ENCODE results near the gene CDC25B.
"Not testable (repeated sequence)": the region's sequence is repeated elsewhere in the genome, so short reads cannot be mapped to it uniquely, and the experiment has no call there.

The CDC25B gene

DNA sequence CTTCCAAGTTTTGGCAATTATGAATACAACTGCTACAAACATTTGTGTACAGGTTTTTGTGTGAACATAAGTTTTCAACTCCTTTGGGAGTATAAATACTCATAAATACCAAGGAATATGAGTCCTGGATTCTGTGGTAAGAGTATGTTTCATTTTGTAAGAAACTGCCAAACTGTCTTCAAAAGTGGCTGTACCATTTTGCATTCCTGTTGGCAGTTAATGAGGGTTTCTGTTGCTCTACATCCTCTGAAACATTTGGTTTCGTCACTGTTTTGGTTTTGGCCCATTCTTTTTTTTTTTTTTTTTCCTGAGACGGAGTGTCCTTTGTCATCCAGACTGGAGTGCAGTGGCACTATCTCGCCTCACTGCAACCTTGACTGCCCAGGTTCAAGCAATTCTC, 32.7 kb downstream of the CDC25B start:
- no peak overlapping the region for H3K27ac ChIP-seq (ENCODE audit: low read length)
- H3K27me3 ChIP-seq (ENCODE audit: control insufficient read depth, insufficient read depth, low read length), result no peaks in the 10 kb centered on the region; the same call in 1 of the 2 replicates
- no peaks in the 10 kb centered on the region for H3K9me3 ChIP-seq (ENCODE audit: control insufficient read depth, insufficient read depth, low read length)
- H3K36me3 ChIP-seq (ENCODE audit: control insufficient read depth, insufficient read depth, low read length), result no peaks in the 10 kb centered on the region
- H3K4me3 ChIP-seq (ENCODE audit: low read length), result no peak overlapping the region
- no peaks in the 10 kb centered on the region for H3K4me1 ChIP-seq (ENCODE audit: control insufficient read depth, insufficient read depth, low read length)
- no CpG with 5 or more reads among the region's 3 CpGs for WGBS (ENCODE audit: insufficient coverage, insufficient read length)
- no peak for DNase-seq (ENCODE audit: low read depth, low spot score)

DNA sequence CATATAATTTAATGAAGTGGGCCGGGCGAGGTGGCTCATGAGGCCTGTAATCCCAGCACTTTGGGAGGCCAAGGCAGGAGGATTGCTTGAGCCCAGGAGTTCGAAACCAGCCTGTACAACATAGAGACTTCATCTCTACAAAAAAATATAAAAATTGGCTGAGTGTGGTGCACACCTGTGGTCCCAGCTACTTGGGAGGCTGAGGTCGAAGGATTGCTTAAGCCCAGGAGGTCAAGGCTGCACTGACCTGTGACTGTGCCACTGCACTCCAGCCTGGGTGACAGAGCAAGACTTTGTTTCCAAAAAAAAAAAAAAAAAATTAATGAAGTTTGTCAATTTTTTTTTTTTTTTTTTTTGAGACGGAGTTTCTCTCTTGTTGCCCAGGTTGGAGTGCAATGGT, 33.8 kb downstream of the CDC25B start:
- H3K9me3 ChIP-seq (ENCODE audit: control insufficient read depth, insufficient read depth, low read length); H3K36me3 ChIP-seq (ENCODE audit: control insufficient read depth, insufficient read depth, low read length); H3K27me3 ChIP-seq (ENCODE audit: control insufficient read depth, insufficient read depth, low read length); H3K4me1 ChIP-seq (ENCODE audit: control insufficient read depth, insufficient read depth, low read length); H3K27ac ChIP-seq (ENCODE audit: low read length); DNase-seq (ENCODE audit: low read depth, low spot score); H3K4me3 ChIP-seq (ENCODE audit: low read length): not testable (repeated sequence)
- WGBS (ENCODE audit: insufficient coverage, insufficient read length), result no CpG with 5 or more reads among the region's 5 CpGs

DNA sequence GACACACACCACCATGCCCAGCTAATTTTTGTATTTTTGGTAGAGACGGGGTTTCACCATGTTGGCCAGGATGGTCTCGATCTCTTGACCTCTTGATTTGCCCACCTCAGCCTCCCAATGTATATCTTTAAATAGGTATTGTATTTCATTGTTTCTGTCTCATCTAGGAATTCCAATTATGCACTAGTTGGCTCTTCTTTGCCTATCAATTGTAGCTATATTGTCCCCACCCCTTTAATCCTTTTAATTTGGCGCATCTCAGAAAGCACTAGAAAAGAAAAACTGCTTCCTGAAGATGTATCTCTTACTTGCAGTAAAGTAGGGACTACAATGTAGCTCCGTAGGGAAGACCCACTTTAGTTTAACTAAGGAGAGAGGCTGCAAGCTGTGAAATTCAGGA, 40.0 kb downstream of the CDC25B start:
- Histone ChIP-seq H3K9me3 (ENCODE audit: control insufficient read depth, insufficient read depth, low read length) (no peaks in the 10 kb centered on the region), H3K36me3 (ENCODE audit: control insufficient read depth, insufficient read depth, low read length) (no peaks in the 10 kb centered on the region), H3K27ac (ENCODE audit: low read length) (no peak overlapping the region), H3K4me1 (ENCODE audit: control insufficient read depth, insufficient read depth, low read length) (0 out of 2 replicates have a peak, but pooled peaks cover 1% of the 10 kb centered on the region), H3K27me3 (ENCODE audit: control insufficient read depth, insufficient read depth, low read length) (no peaks in the 10 kb centered on the region; the same call in 1 of the 2 replicates), H3K4me3 (ENCODE audit: low read length) (no peak overlapping the region)
- DNase-seq (ENCODE audit: low read depth, low spot score), result no peak
- WGBS (ENCODE audit: insufficient coverage, insufficient read length), result no CpG with 5 or more reads among the region's 4 CpGs

DNA sequence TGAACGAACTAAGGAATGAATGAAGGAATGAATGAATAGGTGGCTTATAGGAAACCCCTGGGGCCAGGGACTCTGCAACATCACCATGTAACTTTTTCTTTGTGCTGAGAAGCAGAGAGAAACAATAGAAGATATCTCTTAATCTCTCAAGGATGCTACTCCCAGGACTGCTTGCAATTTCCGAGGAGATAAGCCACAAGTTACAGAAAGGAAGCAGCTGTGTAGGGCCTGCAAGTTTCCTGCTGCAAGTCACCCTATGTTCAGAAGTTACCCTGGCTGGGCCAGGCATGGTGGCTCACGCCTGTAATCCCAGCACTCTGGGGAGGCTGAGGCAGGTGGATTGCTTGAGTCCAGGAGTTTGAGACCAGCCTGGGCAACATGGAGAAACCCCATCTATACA, 43.2 kb downstream of the CDC25B start:
- Histone ChIP-seq H3K9me3 (ENCODE audit: control insufficient read depth, insufficient read depth, low read length) (no peaks in the 10 kb centered on the region), H3K4me1 (ENCODE audit: control insufficient read depth, insufficient read depth, low read length) (peaks cover 2% of the 10 kb centered on the region; the same call in 1 of the 2 replicates), H3K36me3 (ENCODE audit: control insufficient read depth, insufficient read depth, low read length) (no peaks in the 10 kb centered on the region), H3K27me3 (ENCODE audit: control insufficient read depth, insufficient read depth, low read length) (no peaks in the 10 kb centered on the region), H3K4me3 (ENCODE audit: low read length) (no peak overlapping the region), H3K27ac (ENCODE audit: low read length) (no peak overlapping the region)
- DNase-seq (ENCODE audit: low read depth, low spot score), result no peak
- no CpG with 5 or more reads among the region's 3 CpGs for WGBS (ENCODE audit: insufficient coverage, insufficient read length)

DNA sequence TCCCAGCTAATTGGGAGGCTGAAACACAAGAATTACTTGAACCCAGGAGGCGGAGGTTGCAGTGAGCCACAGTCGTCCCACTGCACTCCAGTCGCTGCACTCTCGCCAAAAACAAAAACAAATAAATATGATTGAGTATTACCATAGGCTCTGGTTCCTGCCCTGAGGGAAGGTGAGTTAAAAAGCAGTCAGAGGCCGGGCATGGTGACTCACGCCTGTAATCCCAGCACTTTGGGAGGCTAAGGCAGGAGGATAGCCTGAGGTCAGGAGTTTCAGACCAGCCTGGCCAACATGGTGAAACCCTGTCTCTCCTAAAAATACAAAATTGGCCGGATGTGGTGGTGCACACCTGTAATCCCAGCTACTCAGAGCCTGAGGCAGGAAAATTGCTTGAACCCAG, 44.1 kb downstream of the CDC25B start:
- WGBS (ENCODE audit: insufficient coverage, insufficient read length), result no CpG with 5 or more reads among the region's 7 CpGs
- DNase-seq (ENCODE audit: low read depth, low spot score); H3K9me3 ChIP-seq (ENCODE audit: control insufficient read depth, insufficient read depth, low read length); H3K4me3 ChIP-seq (ENCODE audit: low read length); H3K4me1 ChIP-seq (ENCODE audit: control insufficient read depth, insufficient read depth, low read length); H3K36me3 ChIP-seq (ENCODE audit: control insufficient read depth, insufficient read depth, low read length); H3K27ac ChIP-seq (ENCODE audit: low read length); H3K27me3 ChIP-seq (ENCODE audit: control insufficient read depth, insufficient read depth, low read length): not testable (repeated sequence)

DNA sequence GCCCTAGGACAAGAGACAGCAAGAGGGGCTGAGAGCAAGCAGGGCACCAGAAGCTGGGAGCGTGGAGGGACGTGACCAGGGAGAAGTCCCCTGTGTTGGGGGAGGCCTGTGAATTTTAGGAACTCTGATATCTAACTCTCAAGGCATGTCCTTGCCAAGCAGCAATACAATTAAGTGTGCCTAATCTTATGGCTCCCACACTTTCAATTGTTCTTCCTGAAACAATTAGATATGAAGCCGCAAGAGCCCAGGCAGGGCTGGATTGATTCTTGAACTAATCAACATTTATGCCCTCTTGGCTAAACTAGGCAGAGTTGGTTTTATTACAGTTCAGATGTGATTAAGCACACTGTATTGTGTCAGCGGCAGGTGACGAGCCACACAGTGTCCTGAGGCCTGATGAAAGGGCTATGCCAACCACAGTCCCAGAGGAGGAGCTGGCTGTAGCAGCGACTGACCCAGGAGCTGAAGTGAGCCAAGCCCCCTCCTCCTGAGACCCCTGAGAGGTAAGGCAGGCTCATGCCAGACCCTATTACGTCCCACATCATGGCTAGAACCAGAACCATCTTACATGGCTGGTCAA, 46.3 kb downstream of the CDC25B start:
- Histone ChIP-seq H3K36me3 (ENCODE audit: control insufficient read depth, insufficient read depth, low read length) (no peaks in the 10 kb centered on the region), H3K9me3 (ENCODE audit: control insufficient read depth, insufficient read depth, low read length) (no peaks in the 10 kb centered on the region), H3K4me1 (ENCODE audit: control insufficient read depth, insufficient read depth, low read length) (peaks cover 5% of the 10 kb centered on the region), H3K27ac (ENCODE audit: low read length) (no peak overlapping the region), H3K4me3 (ENCODE audit: low read length) (no peak overlapping the region), H3K27me3 (ENCODE audit: control insufficient read depth, insufficient read depth, low read length) (no peaks in the 10 kb centered on the region)
- no CpG with 5 or more reads among the region's 7 CpGs for WGBS (ENCODE audit: insufficient coverage, insufficient read length)
- no peak for DNase-seq (ENCODE audit: low read depth, low spot score)

DNA sequence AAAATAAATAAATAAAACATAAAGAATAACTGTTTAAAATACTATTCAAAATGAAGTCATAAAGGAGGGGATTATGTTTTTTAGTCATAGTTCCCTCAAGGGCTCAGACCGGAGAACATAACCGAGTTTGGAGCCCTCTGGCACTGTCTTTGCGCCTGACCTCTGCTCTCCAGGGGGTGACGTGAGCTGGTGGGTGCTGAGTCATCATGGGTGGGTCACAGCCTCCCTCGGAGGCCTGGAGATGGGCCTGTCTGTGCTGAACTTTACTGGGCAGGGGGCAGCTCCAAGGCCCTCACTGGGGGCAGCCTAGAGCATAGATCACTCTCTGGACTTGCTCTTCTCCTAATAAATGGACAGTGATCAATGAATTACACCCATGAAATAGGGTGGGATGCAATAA, 47.4 kb downstream of the CDC25B start:
- Histone ChIP-seq H3K36me3 (ENCODE audit: control insufficient read depth, insufficient read depth, low read length) (no peaks in the 10 kb centered on the region), H3K27me3 (ENCODE audit: control insufficient read depth, insufficient read depth, low read length) (no peaks in the 10 kb centered on the region), H3K4me3 (ENCODE audit: low read length) (no peak overlapping the region), H3K9me3 (ENCODE audit: control insufficient read depth, insufficient read depth, low read length) (no peaks in the 10 kb centered on the region), H3K4me1 (ENCODE audit: control insufficient read depth, insufficient read depth, low read length) (peaks cover 5% of the 10 kb centered on the region), H3K27ac (ENCODE audit: low read length) (no peak overlapping the region)
- no peak for DNase-seq (ENCODE audit: low read depth, low spot score)
- no CpG with 5 or more reads among the region's 5 CpGs for WGBS (ENCODE audit: insufficient coverage, insufficient read length)

DNA sequence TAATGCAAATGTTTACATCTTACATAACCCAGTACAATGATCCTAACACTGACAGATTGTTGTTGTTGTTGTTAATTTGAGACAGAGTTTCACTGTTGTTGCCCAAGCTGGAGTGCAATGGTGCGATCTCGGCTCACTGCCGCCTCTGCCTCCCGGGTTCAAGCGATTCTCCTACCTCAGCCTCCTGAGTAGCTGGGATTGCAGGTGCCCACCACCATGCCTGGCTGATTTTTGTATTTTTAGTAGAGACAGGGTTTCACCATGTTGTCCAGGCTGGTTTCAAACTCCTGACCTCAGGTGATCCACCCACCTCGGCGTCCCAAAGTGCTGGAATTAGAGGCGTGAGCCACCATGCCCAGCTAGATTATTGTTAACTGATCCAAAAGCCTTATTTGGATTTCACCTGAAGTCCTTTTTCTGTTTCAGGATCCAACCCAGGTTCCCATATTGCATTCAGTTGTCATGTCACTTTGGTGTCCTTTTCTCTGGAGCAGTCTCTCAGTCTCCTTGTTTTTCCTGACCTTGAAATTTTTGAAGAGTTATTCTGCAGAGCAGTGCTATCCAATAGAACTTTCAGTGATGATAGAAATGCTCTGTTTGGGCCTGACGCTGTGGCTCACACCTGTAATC, 48.0 kb downstream of the CDC25B start:
- DNase-seq (ENCODE audit: low read depth, low spot score); H3K36me3 ChIP-seq (ENCODE audit: control insufficient read depth, insufficient read depth, low read length); H3K4me1 ChIP-seq (ENCODE audit: control insufficient read depth, insufficient read depth, low read length); H3K27ac ChIP-seq (ENCODE audit: low read length); H3K27me3 ChIP-seq (ENCODE audit: control insufficient read depth, insufficient read depth, low read length); H3K4me3 ChIP-seq (ENCODE audit: low read length); H3K9me3 ChIP-seq (ENCODE audit: control insufficient read depth, insufficient read depth, low read length): not testable (repeated sequence)
- WGBS (ENCODE audit: insufficient coverage, insufficient read length), result no CpG with 5 or more reads among the region's 9 CpGs

DNA sequence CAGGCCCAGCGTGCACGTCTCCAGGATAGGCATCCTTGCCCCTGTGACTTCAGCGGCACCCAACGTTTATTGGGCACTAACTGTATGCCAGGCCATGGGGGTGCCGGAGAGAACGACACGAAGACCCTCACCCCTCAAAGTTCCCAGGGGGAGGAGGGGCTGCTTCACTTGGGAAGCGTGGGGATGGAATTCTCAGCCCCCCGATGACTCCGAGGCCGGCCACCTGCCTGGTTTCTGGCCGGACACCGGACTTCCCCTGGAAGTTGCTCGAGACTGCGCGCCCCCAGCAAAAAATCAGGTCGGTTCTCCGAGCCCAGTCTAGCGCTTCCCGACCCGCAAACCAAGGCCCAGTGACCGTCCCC, 50.2 kb downstream of the CDC25B start:
- H3K4me3 ChIP-seq (ENCODE audit: low read length), result peak overlapping the region; percentile 89
- H3K27ac ChIP-seq (ENCODE audit: low read length), result no peak overlapping the region
- no CpG with 5 or more reads among the region's 22 CpGs for WGBS (ENCODE audit: insufficient coverage, insufficient read length)
- H3K27me3 ChIP-seq (ENCODE audit: control insufficient read depth, insufficient read depth, low read length), result no peaks in the 10 kb centered on the region
- H3K36me3 ChIP-seq (ENCODE audit: control insufficient read depth, insufficient read depth, low read length), result no peaks in the 10 kb centered on the region
- no peaks in the 10 kb centered on the region for H3K9me3 ChIP-seq (ENCODE audit: control insufficient read depth, insufficient read depth, low read length)
- DNase-seq (ENCODE audit: low read depth, low spot score), result no peak
- peaks cover 4% of the 10 kb centered on the region for H3K4me1 ChIP-seq (ENCODE audit: control insufficient read depth, insufficient read depth, low read length)

DNA sequence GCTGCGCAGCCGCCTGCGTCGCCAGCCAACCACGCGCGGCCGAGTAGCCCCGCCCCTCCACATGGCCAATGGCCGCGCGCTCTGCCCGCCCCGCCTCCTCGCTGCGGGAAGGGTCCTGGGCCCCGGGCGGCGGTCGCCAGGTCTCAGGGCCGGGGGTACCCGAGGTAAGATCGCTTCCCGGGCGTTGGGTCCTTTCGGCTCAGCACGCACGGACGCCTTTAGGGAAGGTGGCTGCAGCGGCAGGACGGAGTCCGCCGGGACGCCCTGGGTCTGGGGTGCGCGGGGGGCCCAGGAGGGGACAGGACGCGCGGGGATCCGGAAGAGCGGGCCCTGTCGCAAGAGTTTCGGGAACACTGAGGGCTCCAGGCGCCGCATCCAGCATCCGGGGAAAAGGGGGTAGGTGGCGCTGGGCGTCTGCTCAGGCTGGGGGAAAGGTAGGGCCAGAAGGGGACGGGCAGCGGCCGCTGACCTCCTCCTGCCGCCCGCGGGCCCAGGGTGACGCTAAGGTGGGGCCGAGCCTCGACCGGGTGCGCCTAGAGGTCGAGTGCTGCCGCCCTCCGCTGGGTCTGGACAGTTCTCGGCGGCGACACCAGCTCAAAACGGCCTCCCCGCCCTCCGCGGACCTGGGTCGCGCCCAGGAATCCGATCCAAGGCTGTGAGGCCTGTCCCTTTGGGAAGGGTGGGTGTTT, 50.8 kb downstream of the CDC25B start, which contains the start of gene MAVS:
Gene MAVS (plus strand): TSS at position 95 of the 689 bp plus-strand sequence. CDS start 7,791 bp downstream, outside the sequence.
- peak; percentile 79 for DNase-seq (ENCODE audit: low read depth, low spot score)
- no CpG with 5 or more reads among the region's 72 CpGs for WGBS (ENCODE audit: insufficient coverage, insufficient read length)
- Histone ChIP-seq H3K4me1 (ENCODE audit: control insufficient read depth, insufficient read depth, low read length) (peaks cover 4% of the 10 kb centered on the region), H3K9me3 (ENCODE audit: control insufficient read depth, insufficient read depth, low read length) (no peaks in the 10 kb centered on the region), H3K36me3 (ENCODE audit: control insufficient read depth, insufficient read depth, low read length) (no peaks in the 10 kb centered on the region), H3K27me3 (ENCODE audit: control insufficient read depth, insufficient read depth, low read length) (no peaks in the 10 kb centered on the region), H3K4me3 (ENCODE audit: low read length) (peak within 1 kb of the TSS; percentile 89), H3K27ac (ENCODE audit: low read length) (no peak within 1 kb of the TSS)
